GM18502 (cell line): ENCODE measurements around the gene RRAGA.
"Not testable (repeated sequence)": the region's sequence is repeated elsewhere in the genome, so short reads cannot be mapped to it uniquely, and the experiment has no call there.

ENCODE experiments used
- ATAC-seq: cut with Tn5 transposase; IDR thresholded peaks from one replicate; pipeline ENCODE4 v1.9.1; 2021; ENCODE audit warnings: mild to moderate bottlenecking; ENCODE audit not compliant: unreplicated experiment, poor library complexity

The RRAGA gene

DNA sequence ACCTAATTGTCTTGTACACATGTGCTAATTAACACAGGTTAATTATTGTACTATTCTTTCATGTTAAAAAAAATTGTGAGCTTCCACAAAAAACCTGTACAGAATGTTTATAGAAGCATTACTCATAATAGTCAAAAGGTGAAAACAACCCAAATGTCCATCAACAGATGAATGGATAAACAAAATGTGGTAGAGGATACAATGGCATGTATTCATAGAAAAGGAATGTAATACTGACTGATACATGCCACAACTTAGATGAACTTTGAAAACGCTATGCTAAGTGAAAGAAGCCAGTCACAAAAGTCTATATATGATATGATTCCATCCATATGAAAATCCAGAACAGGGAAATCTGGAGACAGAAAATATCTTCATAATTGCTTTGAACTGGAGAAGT is 25.6 kb downstream of the RRAGA start:
- ATAC-seq = no peak

DNA sequence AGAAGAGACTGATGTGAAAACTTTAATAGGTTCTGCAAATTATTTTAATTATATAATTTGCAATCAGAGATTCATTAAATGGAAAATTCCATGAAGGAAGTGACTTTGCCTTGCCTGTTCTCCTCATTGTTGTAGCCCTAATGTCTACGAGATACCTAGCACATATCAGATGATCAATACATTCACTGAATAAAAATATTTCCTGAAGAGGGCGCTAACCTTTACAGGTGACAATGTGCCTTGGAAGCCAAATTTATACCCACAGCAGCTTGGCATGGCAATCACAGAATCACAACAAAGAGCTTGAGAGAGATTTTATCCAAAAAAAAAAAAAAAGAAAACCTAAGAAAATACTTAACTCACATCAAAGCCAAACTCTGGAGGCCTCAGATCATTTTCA is 36.1 kb downstream of the RRAGA start:
- peak; percentile 64 for ATAC-seq

DNA sequence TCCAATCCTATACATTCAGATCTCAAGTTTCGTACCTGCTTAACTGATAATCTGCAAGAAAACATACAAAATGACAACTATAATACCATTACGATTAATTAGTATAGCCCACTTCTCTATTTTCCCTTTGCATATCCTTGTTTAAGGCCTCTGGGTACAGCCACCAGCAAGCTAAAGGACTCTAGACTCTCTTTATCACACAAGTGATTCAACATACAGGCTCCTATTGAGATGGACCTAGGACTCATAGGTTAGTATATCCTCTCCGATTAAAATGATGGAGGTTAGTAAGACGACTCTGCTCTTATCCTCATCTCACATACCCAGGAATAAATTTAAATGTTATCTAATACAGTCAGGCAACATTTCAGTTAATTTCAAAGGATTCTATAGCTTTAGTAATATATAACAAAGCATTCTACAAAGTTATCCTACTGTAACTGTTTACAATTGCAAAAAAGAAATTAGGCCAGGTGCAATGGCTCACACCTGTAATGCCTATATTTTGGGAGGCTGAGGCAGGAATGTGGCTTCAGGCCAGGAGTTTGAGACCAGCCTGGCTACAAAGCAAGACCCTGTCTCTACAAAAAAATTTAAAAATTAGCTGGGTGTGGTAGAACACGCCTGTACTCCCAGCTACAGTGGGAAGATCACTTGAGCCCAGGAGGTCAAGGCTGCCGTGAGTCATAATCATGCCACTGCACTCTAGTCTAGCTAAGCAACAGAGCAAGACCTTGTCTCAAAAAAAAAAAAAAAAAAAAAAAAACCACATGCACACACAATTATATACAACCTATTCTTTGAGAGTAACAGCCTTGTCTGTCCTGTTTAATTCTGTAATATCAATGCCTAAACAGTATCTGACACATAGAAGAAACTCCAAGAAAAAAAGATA is 38.1 kb downstream of the RRAGA start:
- no peak for ATAC-seq

DNA sequence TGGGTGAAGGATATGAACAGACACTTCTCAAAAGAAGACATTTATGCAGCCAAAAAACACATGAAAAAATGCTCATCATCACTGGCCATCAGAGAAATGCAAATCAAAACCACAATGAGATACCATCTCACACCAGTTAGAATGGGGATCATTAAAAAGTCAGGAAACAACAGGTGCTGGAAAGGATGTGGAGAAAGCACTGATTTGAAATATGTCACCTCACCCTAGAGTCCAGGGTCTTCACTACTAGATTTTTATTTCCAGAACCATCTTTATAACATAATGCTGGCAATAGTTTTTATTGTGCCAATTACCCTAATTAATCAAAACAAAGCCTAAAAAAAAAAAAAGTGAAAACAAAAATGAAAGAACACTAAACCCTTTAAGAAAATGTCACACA is 48.2 kb downstream of the RRAGA start:
- not testable (repeated sequence) for ATAC-seq
